GM12892 (cell line): ENCODE measurements around the gene USP9Y.

Experiments used
- POLR2A ChIP-seq: IDR thresholded peaks from 2 replicates; pipeline ENCODE4 v1.6.1; 2011; ENCODE audit warnings: low read depth, low read length, control low read depth
- POLR2AphosphoS5 ChIP-seq: IDR thresholded peaks from 2 replicates; pipeline ENCODE4 v1.6.1; 2011; ENCODE audit warnings: low read depth, low read length, control low read depth
- TAF1 ChIP-seq: IDR thresholded peaks from 2 replicates; pipeline ENCODE4 v1.6.1; 2011; ENCODE audit warnings: low read depth, mild to moderate bottlenecking, control low read depth, low read length, borderline replicate concordance

DNA sequence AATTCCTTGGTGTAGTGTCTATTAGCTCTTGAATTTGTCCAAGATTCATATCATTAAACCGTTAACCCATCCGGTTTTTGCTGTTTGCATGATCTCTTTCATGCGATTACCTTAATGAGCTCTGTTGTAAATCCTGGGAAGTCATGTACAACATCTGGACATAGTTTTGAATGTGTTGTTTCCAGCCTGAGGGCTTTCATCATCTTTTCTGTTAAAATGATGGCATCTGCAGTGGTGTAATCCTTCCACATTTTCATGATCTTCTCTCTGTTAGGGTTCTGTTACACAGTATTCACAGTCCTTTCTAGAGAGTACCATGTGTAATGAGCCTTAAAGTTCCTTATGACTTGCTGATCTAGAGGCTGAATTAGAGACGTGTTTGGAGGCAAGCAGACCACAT lies 64.9 kb downstream of the USP9Y start:
- TF ChIP-seq POLR2A: no peak
- no peak for TF ChIP-seq TAF1
- TF ChIP-seq POLR2AphosphoS5: no peak
